ENCODE results near the gene FAAP100.

Gene FAAP100

GRCh38 chr17:81523402-81524038, 28.6 kb downstream of the FAAP100 start:
- DNase-seq, result no peak

- no peak for DNase-seq
Observed at GRCh38 chr17:81522491-81523401, 29.4 kb downstream of the FAAP100 start.

GRCh38 chr17:81520021-81520901, 31.9 kb downstream of the FAAP100 start:
- DNase-seq, result no peak

- peak; percentile 82 for DNase-seq
Observed at GRCh38 chr17:81519284-81520020, 32.7 kb downstream of the FAAP100 start.

GRCh38 chr17:81518785-81519283, 33.3 kb downstream of the FAAP100 start:
- DNase-seq, result peak; percentile 44

- DNase-seq, result peak; percentile 12
Observed at GRCh38 chr17:81518113-81518784, 33.9 kb downstream of the FAAP100 start.

GRCh38 chr17:81517339-81518112, 34.6 kb downstream of the FAAP100 start:
- DNase-seq, result no peak

GRCh38 chr17:81517009-81517338, 35.2 kb downstream of the FAAP100 start:
- peak; percentile 7 for DNase-seq

- no peak for DNase-seq
Observed at GRCh38 chr17:81516439-81516838, 35.7 kb downstream of the FAAP100 start.

GRCh38 chr17:81515530-81516041, 36.6 kb downstream of the FAAP100 start:
- no peak for DNase-seq

GRCh38 chr17:81514739-81515529, 37.2 kb downstream of the FAAP100 start:
- DNase-seq, result peak; percentile 85

- DNase-seq, result no peak
Observed at GRCh38 chr17:81514489-81514738, 37.7 kb downstream of the FAAP100 start.

GRCh38 chr17:81513753-81514488, 38.2 kb downstream of the FAAP100 start:
- peak; percentile 48 for DNase-seq

- peak; percentile 68 for DNase-seq
Observed at GRCh38 chr17:81513372-81513752, 38.8 kb downstream of the FAAP100 start.

GRCh38 chr17:81512562-81513371, 39.4 kb downstream of the FAAP100 start, which contains the start of gene ACTG1:
TSS of gene ACTG1 (minus strand) at chr17:81512799. CDS start at chr17:81512354, 445 bp downstream.
- peak; percentile 94 for DNase-seq

- peak; percentile 57 for DNase-seq
Observed at GRCh38 chr17:81511804-81512561, 40.2 kb downstream of the FAAP100 start.

- DNase-seq, result no peak
Observed at GRCh38 chr17:81511554-81511803, 40.7 kb downstream of the FAAP100 start.
